GM12865 (cell line): Measurements from ENCODE around the gene CHST11.

Experiments
- DNase-seq: peaks from one replicate; pipeline ENCODE4 v3.0.0; 2010; ENCODE audit warnings: low read depth
- H3K4me3 ChIP-seq: 2 replicates; pipeline ENCODE4 v1.5.1; 2011; ENCODE audit warnings: mild to moderate bottlenecking, low read depth, low read length, control low read depth
- CTCF ChIP-seq: IDR thresholded peaks from 2 replicates; pipeline ENCODE4 v1.5.1; 2011; ENCODE audit warnings: low read length, control low read depth, low read depth, inconsistent platforms; ENCODE audit not compliant: insufficient read depth; ENCODE audit errors: missing control alignments

CHST11 gene

GRCh38 chr12:104662203-104662602, 205.5 kb downstream of the CHST11 start:
- TF ChIP-seq CTCF: no peak

GRCh38 chr12:104662908-104663307, 206.2 kb downstream of the CHST11 start:
- no peak for TF ChIP-seq CTCF
- DNase-seq: no peak
- no peak overlapping the region for H3K4me3 ChIP-seq

More at GRCh38 chr12:104662203-104662602, 205.5 kb downstream of the CHST11 start:
- no peak overlapping the region for H3K4me3 ChIP-seq
- no peak for DNase-seq

- no peak for DNase-seq
- no peak for TF ChIP-seq CTCF
- no peak overlapping the region for H3K4me3 ChIP-seq
Measured at GRCh38 chr12:104664351-104664750, 207.6 kb downstream of the CHST11 start.

DNA sequence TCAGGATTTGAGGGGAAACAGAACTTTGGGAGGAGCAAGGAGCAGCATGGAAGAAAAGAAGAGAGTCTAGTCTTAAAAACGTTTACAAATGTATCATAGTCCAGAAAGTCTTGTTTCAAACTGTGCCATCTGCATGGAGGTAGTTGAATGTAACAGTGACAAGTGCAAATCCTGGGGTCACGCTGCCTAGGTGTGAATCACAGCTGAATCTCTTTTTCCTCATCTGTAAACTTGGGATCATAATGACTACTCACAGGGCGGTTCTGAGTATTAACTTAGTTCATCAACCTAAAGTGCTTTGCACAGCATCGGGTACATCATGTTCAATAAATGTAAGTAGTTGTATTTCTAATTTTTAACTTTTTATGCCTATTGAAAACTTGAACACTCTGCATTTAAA, 208.5 kb downstream of the CHST11 start:
- no peak for DNase-seq
- no peak overlapping the region for H3K4me3 ChIP-seq
- TF ChIP-seq CTCF: no peak

DNA sequence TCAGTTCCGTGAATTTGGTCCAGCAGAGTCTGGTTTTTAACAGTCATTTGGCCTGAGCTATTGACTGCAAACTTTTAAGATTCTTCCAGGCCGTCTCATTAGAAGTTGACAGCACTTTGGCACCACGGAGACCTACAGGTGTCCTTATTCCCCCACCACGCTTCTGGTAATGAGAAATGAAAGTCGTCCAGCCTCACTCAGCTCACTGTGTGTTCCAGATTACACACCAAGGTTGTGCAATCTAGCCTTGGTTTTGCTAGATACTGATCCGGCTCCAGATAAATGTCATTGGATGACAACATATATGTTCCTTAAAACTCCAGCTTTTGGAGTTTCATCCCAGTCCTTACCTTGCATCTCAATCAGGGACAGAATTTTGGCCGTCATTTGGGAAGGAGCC, 210.4 kb downstream of the CHST11 start:
- no peak for TF ChIP-seq CTCF
- no peak overlapping the region for H3K4me3 ChIP-seq
- no peak for DNase-seq

DNA sequence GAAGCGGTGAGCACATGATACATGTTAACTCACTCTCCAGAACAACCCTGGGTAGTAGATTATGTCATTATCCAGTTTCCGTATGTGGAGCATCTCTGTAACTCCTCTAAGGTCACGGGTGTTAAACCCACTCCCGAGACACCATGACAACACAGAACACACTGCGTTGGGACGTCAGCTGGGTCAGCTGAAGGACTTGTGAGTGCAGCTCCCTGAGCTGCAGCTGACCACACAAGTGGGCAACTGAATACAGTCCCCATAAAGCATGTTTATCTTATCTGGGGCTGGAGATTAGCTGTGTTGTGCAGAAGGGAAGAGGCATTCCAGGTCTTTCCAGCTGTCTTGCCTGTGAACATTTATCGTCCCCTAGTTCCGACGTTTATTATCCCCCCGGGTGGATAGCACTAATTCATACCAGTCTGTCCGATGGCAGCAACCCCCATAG, 211.5 kb downstream of the CHST11 start:
- no peak for DNase-seq
- TF ChIP-seq CTCF: no peak

DNA sequence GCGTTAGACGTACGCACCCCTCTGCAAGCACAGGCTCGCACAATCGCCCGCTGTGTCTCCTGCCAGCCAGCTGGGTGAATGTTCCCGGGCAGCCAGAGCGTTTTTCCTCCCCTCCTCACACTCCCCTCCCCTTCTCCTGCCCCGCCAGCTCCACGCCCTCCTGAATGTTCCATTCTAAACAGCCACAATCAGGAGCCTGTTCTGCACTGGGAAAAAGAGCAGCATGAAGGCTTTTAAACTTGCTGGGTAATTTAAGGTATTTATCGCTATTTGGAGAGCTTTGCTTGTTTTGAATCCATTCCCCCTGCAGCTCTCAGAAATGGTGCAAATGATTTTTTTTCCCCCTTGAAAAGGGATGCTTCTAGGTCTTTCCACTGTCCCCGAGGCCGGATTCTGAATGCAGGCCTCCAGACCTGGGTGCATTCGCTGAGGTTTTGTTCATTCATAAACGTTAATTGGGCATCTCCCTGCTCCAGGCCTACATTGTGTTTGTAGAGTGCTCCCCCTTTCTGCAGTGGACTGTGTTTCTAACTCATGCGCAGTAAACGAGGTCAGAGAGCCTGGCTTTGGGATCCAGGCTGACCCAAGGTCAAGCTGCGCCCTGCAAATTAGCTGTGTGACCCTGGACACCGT, 212.5 kb downstream of the CHST11 start:
- H3K4me3 ChIP-seq: no peak overlapping the region
- no peak for TF ChIP-seq CTCF
- DNase-seq: no peak

More for the DNA sequence above, 211.5 kb downstream of the CHST11 start:
- H3K4me3 ChIP-seq: no peak overlapping the region
